Measurements from ENCODE around the gene DISC1. TPM values are rescaled to one million over a fixed set of nuclear protein-coding genes. Genes with fewer than 3 reads are reported as not detected.

Gene DISC1
- total and polyA plus RNA-seq, 2 experiments from 2014 or later, result 2.1 to 6.5 TPM

DNA sequence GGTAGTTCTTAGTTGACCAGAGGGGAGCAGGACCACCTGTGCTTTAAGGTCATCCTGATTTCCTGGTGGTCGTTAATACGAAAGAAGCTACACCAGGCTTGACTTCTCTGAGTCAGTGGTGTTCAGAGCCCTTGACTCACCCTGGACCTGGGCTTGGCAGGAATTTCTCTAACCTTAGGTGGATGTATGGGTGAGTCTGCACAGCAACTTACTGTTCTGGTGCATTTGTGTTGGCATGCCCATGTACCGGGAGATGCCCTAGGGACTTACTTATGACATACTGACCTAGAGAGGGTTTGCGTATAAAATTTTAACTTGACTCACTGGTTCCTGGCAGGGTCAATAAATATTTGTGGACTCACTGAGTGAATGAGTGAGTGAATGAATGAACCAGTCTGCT is 304.6 kb downstream of the DISC1 start:
- peaks cover 13% of the 10 kb centered on the region for H3K4me1 ChIP-seq (ENCODE audit: insufficient read depth)
- no peaks in the 10 kb centered on the region for H3F3A ChIP-seq (replicated peaks; ENCODE audit: low read depth)
- H3K27me3 ChIP-seq (ENCODE audit: insufficient read depth), result no peaks in the 10 kb centered on the region
- no peak overlapping the region for H3K4me2 ChIP-seq
- no peaks in the 10 kb centered on the region for H3K79me2 ChIP-seq (replicated peaks; ENCODE audit: insufficient read depth)
- H3K27ac ChIP-seq (ENCODE audit: low read depth), result no peak overlapping the region
- H3K4me3 ChIP-seq, result no peak overlapping the region
- peaks cover 21% of the 10 kb centered on the region; the same call in 1 of the 2 replicates for H3K9me2 ChIP-seq (ENCODE audit: insufficient read depth)
- peaks cover 12% of the 10 kb centered on the region for H3K36me3 Mint-ChIP-seq (ENCODE audit: low read depth)
- H3K27ac Mint-ChIP-seq, result no peak overlapping the region
- no peak overlapping the region for H2AFZ ChIP-seq
- H3K36me3 ChIP-seq (ENCODE audit: insufficient read depth), result 0 out of 2 replicates have a peak, but pooled peaks cover 6% of the 10 kb centered on the region
- H4K20me1 ChIP-seq (replicated peaks; ENCODE audit: insufficient read depth), result 0 out of 2 replicates have a peak, but pooled peaks cover 3% of the 10 kb centered on the region
- H3K4me3 Mint-ChIP-seq, result no peak overlapping the region
- ATAC-seq, result no peak
- TF ChIP-seq, protein P1, sequence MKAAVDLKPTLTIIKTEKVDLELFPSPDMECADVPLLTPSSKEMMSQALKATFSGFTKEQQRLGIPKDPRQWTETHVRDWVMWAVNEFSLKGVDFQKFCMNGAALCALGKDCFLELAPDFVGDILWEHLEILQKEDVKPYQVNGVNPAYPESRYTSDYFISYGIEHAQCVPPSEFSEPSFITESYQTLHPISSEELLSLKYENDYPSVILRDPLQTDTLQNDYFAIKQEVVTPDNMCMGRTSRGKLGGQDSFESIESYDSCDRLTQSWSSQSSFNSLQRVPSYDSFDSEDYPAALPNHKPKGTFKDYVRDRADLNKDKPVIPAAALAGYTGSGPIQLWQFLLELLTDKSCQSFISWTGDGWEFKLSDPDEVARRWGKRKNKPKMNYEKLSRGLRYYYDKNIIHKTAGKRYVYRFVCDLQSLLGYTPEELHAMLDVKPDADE (IDR thresholded peaks at IDR 0.05), result no peak
- no peak for TF ChIP-seq NANOG (IDR thresholded peaks at IDR 0.05; ENCODE audit: borderline replicate concordance)
- no peak for TF ChIP-seq EZH2 (IDR thresholded peaks at IDR 0.05; ENCODE audit: low read depth, unreplicated experiment)
- TF ChIP-seq, protein P2, sequence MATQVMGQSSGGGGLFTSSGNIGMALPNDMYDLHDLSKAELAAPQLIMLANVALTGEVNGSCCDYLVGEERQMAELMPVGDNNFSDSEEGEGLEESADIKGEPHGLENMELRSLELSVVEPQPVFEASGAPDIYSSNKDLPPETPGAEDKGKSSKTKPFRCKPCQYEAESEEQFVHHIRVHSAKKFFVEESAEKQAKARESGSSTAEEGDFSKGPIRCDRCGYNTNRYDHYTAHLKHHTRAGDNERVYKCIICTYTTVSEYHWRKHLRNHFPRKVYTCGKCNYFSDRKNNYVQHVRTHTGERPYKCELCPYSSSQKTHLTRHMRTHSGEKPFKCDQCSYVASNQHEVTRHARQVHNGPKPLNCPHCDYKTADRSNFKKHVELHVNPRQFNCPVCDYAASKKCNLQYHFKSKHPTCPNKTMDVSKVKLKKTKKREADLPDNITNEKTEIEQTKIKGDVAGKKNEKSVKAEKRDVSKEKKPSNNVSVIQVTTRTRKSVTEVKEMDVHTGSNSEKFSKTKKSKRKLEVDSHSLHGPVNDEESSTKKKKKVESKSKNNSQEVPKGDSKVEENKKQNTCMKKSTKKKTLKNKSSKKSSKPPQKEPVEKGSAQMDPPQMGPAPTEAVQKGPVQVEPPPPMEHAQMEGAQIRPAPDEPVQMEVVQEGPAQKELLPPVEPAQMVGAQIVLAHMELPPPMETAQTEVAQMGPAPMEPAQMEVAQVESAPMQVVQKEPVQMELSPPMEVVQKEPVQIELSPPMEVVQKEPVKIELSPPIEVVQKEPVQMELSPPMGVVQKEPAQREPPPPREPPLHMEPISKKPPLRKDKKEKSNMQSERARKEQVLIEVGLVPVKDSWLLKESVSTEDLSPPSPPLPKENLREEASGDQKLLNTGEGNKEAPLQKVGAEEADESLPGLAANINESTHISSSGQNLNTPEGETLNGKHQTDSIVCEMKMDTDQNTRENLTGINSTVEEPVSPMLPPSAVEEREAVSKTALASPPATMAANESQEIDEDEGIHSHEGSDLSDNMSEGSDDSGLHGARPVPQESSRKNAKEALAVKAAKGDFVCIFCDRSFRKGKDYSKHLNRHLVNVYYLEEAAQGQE (IDR thresholded peaks at IDR 0.05; ENCODE audit: unreplicated experiment), result no peak
- no peak for TF ChIP-seq POLR2AphosphoS5 (IDR thresholded peaks at IDR 0.05; ENCODE audit: low read depth)
- TF ChIP-seq ZNF114 (CRISPR knock-in tag; IDR thresholded peaks at IDR 0.05), result no peak
- TF ChIP-seq, protein P3, sequence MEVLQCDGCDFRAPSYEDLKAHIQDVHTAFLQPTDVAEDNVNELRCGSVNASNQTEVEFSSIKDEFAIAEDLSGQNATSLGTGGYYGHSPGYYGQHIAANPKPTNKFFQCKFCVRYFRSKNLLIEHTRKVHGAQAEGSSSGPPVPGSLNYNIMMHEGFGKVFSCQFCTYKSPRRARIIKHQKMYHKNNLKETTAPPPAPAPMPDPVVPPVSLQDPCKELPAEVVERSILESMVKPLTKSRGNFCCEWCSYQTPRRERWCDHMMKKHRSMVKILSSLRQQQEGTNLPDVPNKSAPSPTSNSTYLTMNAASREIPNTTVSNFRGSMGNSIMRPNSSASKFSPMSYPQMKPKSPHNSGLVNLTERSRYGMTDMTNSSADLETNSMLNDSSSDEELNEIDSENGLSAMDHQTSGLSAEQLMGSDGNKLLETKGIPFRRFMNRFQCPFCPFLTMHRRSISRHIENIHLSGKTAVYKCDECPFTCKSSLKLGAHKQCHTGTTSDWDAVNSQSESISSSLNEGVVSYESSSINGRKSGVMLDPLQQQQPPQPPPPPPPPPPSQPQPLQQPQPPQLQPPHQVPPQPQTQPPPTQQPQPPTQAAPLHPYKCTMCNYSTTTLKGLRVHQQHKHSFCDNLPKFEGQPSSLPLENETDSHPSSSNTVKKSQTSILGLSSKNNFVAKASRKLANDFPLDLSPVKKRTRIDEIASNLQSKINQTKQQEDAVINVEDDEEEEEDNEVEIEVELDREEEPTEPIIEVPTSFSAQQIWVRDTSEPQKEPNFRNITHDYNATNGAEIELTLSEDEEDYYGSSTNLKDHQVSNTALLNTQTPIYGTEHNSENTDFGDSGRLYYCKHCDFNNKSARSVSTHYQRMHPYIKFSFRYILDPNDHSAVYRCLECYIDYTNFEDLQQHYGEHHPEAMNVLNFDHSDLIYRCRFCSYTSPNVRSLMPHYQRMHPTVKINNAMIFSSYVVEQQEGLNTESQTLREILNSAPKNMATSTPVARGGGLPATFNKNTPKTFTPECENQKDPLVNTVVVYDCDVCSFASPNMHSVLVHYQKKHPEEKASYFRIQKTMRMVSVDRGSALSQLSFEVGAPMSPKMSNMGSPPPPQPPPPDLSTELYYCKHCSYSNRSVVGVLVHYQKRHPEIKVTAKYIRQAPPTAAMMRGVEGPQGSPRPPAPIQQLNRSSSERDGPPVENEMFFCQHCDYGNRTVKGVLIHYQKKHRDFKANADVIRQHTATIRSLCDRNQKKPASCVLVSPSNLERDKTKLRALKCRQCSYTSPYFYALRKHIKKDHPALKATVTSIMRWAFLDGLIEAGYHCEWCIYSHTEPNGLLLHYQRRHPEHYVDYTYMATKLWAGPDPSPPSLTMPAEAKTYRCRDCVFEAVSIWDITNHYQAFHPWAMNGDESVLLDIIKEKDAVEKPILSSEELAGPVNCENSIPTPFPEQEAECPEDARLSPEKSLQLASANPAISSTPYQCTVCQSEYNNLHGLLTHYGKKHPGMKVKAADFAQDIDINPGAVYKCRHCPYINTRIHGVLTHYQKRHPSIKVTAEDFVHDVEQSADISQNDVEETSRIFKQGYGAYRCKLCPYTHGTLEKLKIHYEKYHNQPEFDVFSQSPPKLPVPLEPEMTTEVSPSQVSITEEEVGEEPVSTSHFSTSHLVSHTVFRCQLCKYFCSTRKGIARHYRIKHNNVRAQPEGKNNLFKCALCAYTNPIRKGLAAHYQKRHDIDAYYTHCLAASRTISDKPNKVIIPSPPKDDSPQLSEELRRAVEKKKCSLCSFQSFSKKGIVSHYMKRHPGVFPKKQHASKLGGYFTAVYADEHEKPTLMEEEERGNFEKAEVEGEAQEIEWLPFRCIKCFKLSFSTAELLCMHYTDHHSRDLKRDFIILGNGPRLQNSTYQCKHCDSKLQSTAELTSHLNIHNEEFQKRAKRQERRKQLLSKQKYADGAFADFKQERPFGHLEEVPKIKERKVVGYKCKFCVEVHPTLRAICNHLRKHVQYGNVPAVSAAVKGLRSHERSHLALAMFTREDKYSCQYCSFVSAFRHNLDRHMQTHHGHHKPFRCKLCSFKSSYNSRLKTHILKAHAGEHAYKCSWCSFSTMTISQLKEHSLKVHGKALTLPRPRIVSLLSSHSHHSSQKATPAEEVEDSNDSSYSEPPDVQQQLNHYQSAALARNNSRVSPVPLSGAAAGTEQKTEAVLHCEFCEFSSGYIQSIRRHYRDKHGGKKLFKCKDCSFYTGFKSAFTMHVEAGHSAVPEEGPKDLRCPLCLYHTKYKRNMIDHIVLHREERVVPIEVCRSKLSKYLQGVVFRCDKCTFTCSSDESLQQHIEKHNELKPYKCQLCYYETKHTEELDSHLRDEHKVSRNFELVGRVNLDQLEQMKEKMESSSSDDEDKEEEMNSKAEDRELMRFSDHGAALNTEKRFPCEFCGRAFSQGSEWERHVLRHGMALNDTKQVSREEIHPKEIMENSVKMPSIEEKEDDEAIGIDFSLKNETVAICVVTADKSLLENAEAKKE (CRISPR knock-in tag; IDR thresholded peaks at IDR 0.05), result no peak
- TF ChIP-seq CTCF (conservative IDR thresholded peaks at IDR 0.05; ENCODE audit: low read depth in 2 of 2), result no peak
- TF ChIP-seq JUNB (IDR thresholded peaks at IDR 0.05; ENCODE audit: unreplicated experiment), result no peak
- TF ChIP-seq CREB1 (CRISPR knock-in tag; IDR thresholded peaks at IDR 0.05; ENCODE audit: low read depth), result no peak
- TF ChIP-seq STAT1 (IDR thresholded peaks at IDR 0.05; ENCODE audit: unreplicated experiment), result no peak
- no peak for TF ChIP-seq ZNF331 (CRISPR knock-in tag; IDR thresholded peaks at IDR 0.05; ENCODE audit: low read depth)
- peaks cover 10% of the 10 kb centered on the region; the same call in 2 of the 3 replicates for H3K9me3 Mint-ChIP-seq
- DNase-seq (ENCODE audit: low spot score), result no peak
- H3K27me3 Mint-ChIP-seq (ENCODE audit: insufficient read depth, low read depth, poor library complexity), result peaks cover 7% of the 10 kb centered on the region
- peaks cover 22% of the 10 kb centered on the region for H3K4me1 Mint-ChIP-seq
